HCT116 (cell line): Measurements from ENCODE around the gene FCER1G. TPM values are rescaled to one million over a fixed set of nuclear protein-coding genes. Genes with fewer than 3 reads are reported as not detected.
"Not testable (repeated sequence)": the region's sequence is repeated elsewhere in the genome, so short reads cannot be mapped to it uniquely, and the experiment has no call there.

Experiments
- ATAC-seq: fragments of 200-7000 bp; cut with Tn5 transposase; 2 replicates; pipeline ENCODE4 v1.9.1; 2020; ENCODE audit warnings: mild to moderate bottlenecking, moderate library complexity
- BruUV-seq: library from RNA; stranded (reverse); fragments of 400-500 nt; replicated peaks from 2 replicates; lab custom pipeline; 2021; lab: Mats Ljungman, UMichigan
- CTCF ChIA-PET: fragments of 300-600 bp; sonication (Branson Sonifier 250); formaldehyde crosslinking; loops from one replicate; lab custom pipeline; 2021; ENCODE audit warnings: antibody characterized with exemption; lab: Charles Lee
- POLR2A ChIA-PET: fragments of 300-600, 350-600 bp; sonication (Branson Sonifier 250); formaldehyde crosslinking; loops from one replicate; lab custom pipeline; 2021; ENCODE audit warnings: antibody characterized with exemption; lab: Charles Lee
- RAD21 ChIA-PET, 2 experiments: fragments of 300-600 bp; sonication (Branson Sonifier 250); formaldehyde crosslinking; loops; one replicate each; lab custom pipeline; 2023; ENCODE audit warnings: low total read pairs in 2 of 2; ENCODE audit not compliant: uncharacterized antibody in 2 of 2, unreplicated experiment in 2 of 2, low non-redundant PET in 1 of 2; lab: Charles Lee
- DNase-seq: peaks from one replicate; pipeline ENCODE4 v3.0.0-alpha.2; 2010; ENCODE audit warnings: low read depth, low spot score
- H2AFZ ChIP-seq: fragments of 200-600 bp; shearing (Covaris generic), sonication (generic); 2 replicates; pipeline ENCODE4 v1.6.1; 2017; ENCODE audit warnings: low read depth, mixed run types, mixed read lengths, antibody characterized with exemption, low read length; ENCODE audit not compliant: poor library complexity, severe bottlenecking
- H3K27ac ChIP-seq: 2 replicates; pipeline ENCODE4 v1.5.1; 2012; ENCODE audit warnings: low read depth, low read length
- H3K27me3 ChIP-seq: fragments of 200-600 bp; sonication (generic); 2 replicates; pipeline ENCODE4 v1.6.1; 2016; ENCODE audit warnings: mixed run types, low read length, mixed read lengths; ENCODE audit not compliant: insufficient read depth
- H3K36me3 ChIP-seq, 2 experiments: fragments of 200-500 bp in 1 of 2; fragments of 200-600 bp in 1 of 2; sonication (Bioruptor generic) in 1 of 2; sonication (generic) in 1 of 2; 2 replicates each; pipeline versions ENCODE4 v1.5.1 to v1.6.1; 2014 to 2016; ENCODE audit warnings: low read length in 2 of 2, inconsistent platforms in 1 of 2, mixed read lengths in 1 of 2, mixed run types in 1 of 2; ENCODE audit not compliant: insufficient read depth in 2 of 2, control insufficient read depth in 1 of 2
- H3K4me1 ChIP-seq, 2 experiments: fragments of 200-600 bp in 1 of 2; sonication (generic) in 1 of 2; 2 replicates each; pipeline versions ENCODE4 v1.5.1 to v1.6.1; 2012 to 2017; ENCODE audit warnings: low read length in 2 of 2, inconsistent platforms in 1 of 2, mild to moderate bottlenecking in 1 of 2, mixed read lengths in 1 of 2, mixed run types in 1 of 2, moderate library complexity in 1 of 2; ENCODE audit not compliant: insufficient read depth in 2 of 2, control insufficient read depth in 1 of 2
- H3K4me2 ChIP-seq: fragments of 200-600 bp; sonication (generic); 2 replicates; pipeline ENCODE4 v1.6.1; 2017; ENCODE audit warnings: mixed run types, low read length, mixed read lengths
- H3K4me3 ChIP-seq, 2 experiments: fragments of 200-600 bp in 1 of 2; sonication (generic) in 1 of 2; replicated peaks in 1 of 2; 2 replicates each; pipeline ENCODE4 v1.5.1; 2011 to 2016; ENCODE audit warnings: low read length in 2 of 2, control low read depth in 1 of 2, low read depth in 1 of 2, mild to moderate bottlenecking in 1 of 2, mixed read lengths in 1 of 2, mixed run types in 1 of 2
- H3K79me2 ChIP-seq: fragments of 200-600 bp; sonication (generic); 2 replicates; pipeline ENCODE4 v1.6.1; 2017; ENCODE audit warnings: mild to moderate bottlenecking, mixed run types, low read length, moderate library complexity, mixed read lengths; ENCODE audit not compliant: insufficient read depth
- H3K9ac ChIP-seq: fragments of 200-600 bp; sonication (generic); 2 replicates; pipeline ENCODE4 v1.6.1; 2016; ENCODE audit warnings: low read length, mixed read lengths
- H3K9me2 ChIP-seq: fragments of 200-600 bp; sonication (generic), shearing (Covaris generic); 2 replicates; pipeline ENCODE4 v1.6.1; 2017; ENCODE audit warnings: mixed run types, mild to moderate bottlenecking, moderate library complexity; ENCODE audit not compliant: insufficient read depth
- H3K9me3 ChIP-seq, 2 experiments: fragments of 200-500 bp in 1 of 2; fragments of 200-600 bp in 1 of 2; sonication (Bioruptor generic) in 1 of 2; sonication (generic) in 1 of 2; 2 replicates each; pipeline ENCODE4 v1.6.1; 2014 to 2017; ENCODE audit warnings: low read length in 2 of 2, mixed read lengths in 2 of 2, inconsistent platforms in 1 of 2, low read depth in 1 of 2, mild to moderate bottlenecking in 1 of 2, mixed run types in 1 of 2, moderate library complexity in 1 of 2; ENCODE audit not compliant: control insufficient read depth in 1 of 2, insufficient read depth in 1 of 2
- H4K20me1 ChIP-seq: fragments of 200-600 bp; sonication (generic), shearing (Covaris generic); 2 replicates; pipeline ENCODE4 v1.6.1; 2017; ENCODE audit warnings: mixed run types, mild to moderate bottlenecking, moderate library complexity; ENCODE audit not compliant: insufficient read depth
- intact Hi-C: fragments of 100-400 bp; cut with micrococcal nuclease; formaldehyde crosslinking; loops from 2 replicates; pipeline ENCODE4 v1.10.0; 2022
- total RNA-seq: library from RNA; stranded (reverse); gene quantifications from one replicate; pipeline ENCODE4 v1.2.1, GENCODE V29; 2021; ENCODE audit not compliant: unreplicated experiment

Gene FCER1G
- total RNA-seq, 1 experiment from 2014 or later: 0.86 TPM

DNA sequence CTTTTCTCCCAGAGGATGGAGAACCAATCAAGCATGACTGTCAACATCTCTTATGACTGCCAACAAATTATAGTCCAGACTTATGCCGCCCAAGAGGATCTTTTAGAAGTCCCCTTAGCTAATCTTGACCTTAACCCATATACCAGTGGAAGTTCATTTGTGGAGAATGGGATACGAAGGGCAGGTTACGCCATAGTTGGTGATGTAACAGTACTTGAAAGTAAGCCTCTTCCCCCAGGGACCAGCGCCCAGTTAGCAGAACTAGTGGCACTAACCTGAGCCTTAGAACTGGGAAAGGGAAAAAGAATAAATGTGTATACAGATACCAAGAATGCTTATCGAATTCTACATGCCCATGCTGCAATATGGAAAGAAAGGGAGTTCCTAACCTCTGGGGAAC lies 40.2 kb downstream of the FCER1G start:
- POLR2A ChIA-PET, H3K9ac ChIP-seq, H3K27ac ChIP-seq, H3K79me2 ChIP-seq, H3K4me2 ChIP-seq, H2AFZ ChIP-seq, H4K20me1 ChIP-seq, H3K4me1 ChIP-seq, H3K27me3 ChIP-seq, intact Hi-C loops, BruUV-seq, CTCF ChIA-PET, H3K9me2 ChIP-seq, ATAC-seq, H3K4me3 ChIP-seq, DNase-seq, RAD21 ChIA-PET, H3K36me3 ChIP-seq: not testable (repeated sequence)
- peaks cover 0 to 10% of the 10 kb centered on the region in 2 experiments; a peak in 1 of 4 replicates for H3K9me3 ChIP-seq

DNA sequence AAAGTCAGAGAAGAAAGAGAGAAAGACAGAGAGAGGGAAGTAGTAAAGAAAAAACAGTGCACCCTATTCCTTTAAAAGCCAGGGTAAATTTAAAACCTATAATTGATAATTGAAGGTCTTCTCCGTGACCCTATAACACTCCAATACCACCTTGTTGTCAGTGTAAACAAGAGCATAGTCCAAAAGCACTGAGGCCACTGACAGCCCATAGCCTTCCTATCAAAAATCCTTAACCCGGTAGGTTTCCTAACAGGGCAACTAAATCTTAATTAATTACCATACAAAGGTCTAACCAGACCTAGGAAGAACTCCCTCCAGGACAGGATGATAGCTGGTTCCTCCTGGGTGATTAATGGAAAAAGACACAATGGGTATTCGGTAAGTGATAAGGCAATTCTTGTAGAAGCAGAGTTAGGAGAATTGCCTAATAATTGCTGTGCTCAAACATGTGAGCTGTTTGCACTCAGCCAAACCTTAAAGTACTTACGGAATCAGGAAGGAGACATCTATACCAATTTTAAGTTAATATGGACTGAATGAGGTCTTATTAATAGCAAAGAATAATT lies 40.9 kb downstream of the FCER1G start:
- H2AFZ ChIP-seq, intact Hi-C loops, RAD21 ChIA-PET, ATAC-seq, H3K79me2 ChIP-seq, H3K4me3 ChIP-seq, H3K27ac ChIP-seq, BruUV-seq, H3K4me1 ChIP-seq, CTCF ChIA-PET, POLR2A ChIA-PET, H3K9ac ChIP-seq, H3K4me2 ChIP-seq, H4K20me1 ChIP-seq, H3K9me2 ChIP-seq, DNase-seq, H3K36me3 ChIP-seq: not testable (repeated sequence)
- peaks cover 0 to 10% of the 10 kb centered on the region in 2 experiments; a peak in 1 of 4 replicates for H3K9me3 ChIP-seq
- peaks cover 11% of the 10 kb centered on the region for H3K27me3 ChIP-seq

DNA sequence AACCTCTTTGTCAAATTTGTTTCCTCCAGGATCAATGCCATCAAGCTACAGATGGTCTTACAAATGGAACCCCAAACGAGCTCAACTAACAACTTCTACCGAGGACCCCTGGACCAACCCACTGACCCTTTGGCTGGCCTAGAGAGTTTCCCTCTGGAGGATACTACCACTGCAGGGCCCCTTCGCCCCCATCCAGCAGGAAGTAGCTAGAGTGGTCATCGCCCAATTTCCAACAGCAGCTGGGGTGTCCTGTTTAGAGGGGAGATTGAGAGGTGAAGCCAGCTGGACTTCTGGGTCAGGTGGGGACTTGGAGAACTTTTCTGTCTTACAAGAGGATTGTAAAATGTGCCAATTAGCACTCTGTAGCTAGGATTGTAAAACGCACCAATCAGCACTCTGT lies 42.0 kb downstream of the FCER1G start:
- BruUV-seq, H4K20me1 ChIP-seq, RAD21 ChIA-PET, H3K9ac ChIP-seq, DNase-seq, H3K4me3 ChIP-seq, H3K36me3 ChIP-seq, H3K4me2 ChIP-seq, H3K79me2 ChIP-seq, ATAC-seq, CTCF ChIA-PET, intact Hi-C loops, H2AFZ ChIP-seq, POLR2A ChIA-PET, H3K9me2 ChIP-seq, H3K4me1 ChIP-seq, H3K27ac ChIP-seq: not testable (repeated sequence)
- peaks cover 14% of the 10 kb centered on the region for H3K27me3 ChIP-seq
- peaks cover 0 to 10% of the 10 kb centered on the region in 2 experiments; a peak in 1 of 4 replicates for H3K9me3 ChIP-seq
